DMS 273 treated with DMSO at 0.1 percent for 48 hours (cell line): ENCODE data around the gene GRK1.

ENCODE experiments used
- DNase-seq: peaks from one replicate; lab custom pipeline; 2025; lab: John Stamatoyannopoulos, UW

The GRK1 gene

DNA sequence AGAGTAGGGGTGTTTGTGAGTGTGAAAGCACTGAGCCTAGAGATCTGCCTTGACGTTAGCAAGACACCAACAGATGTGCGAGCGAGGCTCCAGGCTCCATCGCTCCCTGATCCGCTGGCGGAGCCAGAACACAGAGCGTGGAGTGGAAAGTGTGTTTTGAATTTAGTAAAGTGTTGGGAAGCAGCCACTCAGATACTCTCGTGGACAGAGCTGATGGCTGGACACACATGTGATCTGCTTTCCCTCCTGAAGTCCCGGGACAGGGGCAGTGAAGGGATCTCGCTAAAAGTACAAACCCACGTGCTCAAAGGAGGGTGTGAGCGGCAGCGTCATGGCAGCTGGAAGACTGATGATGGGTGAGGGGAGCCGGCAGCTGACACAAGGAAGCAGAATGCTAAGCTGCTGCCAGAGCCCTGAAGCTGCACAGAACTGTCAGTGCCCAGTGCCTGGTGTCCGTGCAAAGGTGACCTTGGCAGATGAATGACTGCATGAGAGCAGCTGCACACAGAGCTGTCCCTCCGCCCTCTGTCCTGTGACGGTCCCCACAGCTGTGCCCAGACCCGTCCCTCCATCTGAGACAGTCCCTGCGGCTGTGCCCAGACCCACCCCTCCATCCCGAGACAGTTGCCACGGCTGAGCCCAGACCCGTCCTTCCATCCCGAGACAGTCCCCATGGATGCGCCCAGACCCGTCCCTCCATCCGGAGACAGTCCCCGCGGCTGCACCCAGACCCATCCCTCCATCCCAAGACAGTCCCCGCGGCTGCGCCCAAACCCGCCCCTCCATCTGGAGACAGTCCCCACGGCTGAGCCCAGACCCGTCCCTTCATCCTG lies 62.4 kb downstream of the GRK1 start:
- no peak for DNase-seq

DNA sequence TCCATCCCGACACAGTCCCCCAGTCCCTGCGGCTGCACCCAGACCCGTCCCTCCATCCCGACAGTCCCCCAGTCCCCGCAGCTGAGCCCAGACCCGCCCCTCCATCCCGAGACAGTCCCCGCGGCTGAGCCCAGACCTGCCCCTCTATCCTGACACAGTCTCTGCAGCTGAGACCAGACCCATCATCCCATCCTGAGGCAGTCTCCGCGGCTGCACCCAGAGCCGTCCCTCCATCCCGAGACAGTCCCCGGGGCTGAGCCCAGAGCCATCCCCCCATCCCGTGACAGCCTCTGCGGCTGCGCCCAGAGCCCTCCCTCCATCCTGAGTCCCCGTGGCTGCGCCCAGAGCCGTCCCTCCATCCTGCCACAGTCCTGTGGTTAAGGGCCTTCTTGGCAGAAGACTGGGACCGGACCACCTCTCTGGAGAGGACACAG lies 63.3 kb downstream of the GRK1 start:
- no peak for DNase-seq

DNA sequence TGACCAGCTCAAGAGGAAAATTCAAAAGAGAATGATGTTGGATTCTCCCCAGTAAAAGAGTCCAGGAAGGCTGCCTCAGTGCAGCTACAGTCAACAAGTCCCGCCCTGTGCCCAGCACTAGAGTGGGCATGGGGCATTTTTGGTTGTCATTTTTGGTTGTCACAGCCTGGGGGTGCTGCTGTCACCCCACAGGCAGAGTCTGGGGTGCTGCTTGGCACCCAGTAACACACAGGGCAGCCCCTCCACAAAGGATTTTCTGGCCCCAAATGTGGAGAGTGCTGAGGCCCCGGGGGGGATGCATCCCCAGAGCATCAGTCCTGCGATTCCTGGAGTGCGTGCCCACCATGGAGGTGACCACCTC lies 63.8 kb downstream of the GRK1 start:
- no peak for DNase-seq

DNA sequence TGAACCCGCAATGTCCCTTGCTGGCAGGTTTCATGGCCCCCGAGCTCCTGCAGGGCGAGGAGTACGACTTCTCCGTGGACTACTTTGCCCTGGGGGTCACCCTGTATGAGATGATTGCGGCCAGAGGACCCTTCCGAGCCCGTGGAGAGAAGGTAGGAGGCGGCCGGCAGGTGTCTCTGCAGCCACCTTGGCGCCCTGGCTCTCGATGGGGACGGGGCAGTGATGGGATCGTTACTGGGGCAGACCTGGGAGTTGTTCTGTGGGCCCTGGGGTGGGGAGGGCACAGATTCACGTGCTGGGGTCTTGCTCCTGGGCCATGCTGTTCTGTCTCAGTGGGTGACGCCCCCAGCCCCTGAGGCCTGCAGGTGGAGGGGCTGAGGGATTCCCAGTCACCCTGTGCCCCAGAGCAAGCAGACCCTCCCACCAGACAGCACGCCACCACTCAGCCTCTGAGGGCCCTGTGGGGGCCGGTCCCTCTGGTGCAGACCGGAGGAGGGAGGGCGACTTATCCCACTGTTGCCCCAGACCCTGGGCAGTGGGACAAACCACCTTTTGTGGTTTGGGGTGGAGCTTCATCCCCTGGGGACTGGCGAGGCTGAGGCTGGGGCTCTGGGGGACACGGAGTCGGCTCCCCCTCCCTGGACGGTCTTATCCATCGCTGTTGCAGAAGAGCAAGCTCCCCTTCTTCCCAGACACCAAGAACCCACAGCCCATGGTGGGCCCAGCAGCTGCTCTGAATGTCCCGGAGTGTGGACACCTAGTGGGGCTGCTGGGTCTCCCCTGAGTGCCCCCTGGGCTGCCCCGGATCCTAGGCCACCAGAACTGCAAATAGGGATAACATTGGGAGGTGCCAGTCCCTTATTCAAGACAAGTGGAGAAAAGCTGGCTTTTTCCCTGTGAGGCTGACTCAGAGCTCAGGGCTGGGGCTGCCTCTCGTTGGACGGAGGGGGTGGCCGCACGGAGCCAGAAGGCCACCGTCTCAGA lies 64.5 kb downstream of the GRK1 start:
- DNase-seq: no peak

DNA sequence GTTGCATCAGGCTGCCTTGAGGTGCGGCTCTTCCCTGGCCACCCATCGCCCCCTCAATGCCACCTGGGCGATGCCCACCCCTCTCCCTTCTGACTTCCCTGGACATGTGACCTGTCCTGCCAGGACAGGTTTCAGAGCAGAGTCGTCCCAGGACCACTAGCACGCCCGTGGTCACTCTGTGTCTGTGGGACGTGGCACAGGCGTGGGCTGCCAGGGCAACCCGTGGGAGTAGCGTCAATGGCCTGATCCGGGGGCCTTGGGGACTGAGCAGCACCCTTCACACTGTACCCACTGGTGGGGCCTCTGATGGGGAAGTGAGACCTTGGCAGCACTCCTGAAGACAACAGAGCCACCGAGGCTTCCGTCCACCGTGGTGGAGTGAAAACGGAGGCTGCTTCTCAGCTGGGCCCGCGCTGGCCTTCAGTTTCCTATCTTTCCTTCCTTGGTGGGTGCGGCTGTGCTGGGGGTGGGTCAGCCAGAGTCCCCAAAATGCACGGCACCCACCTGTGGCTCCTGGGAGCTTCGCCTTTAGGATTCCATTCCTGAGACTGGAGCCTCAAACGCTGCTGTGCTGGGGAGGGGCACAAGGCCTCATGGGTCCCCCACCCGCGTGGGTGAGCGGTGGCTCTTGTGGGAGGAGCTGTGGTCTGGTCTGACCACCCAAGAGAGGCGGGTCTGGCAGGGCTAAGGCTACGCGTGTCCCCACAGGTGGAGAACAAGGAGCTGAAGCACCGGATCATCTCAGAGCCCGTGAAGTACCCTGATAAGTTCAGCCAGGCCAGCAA lies 65.3 kb downstream of the GRK1 start:
- no peak for DNase-seq

DNA sequence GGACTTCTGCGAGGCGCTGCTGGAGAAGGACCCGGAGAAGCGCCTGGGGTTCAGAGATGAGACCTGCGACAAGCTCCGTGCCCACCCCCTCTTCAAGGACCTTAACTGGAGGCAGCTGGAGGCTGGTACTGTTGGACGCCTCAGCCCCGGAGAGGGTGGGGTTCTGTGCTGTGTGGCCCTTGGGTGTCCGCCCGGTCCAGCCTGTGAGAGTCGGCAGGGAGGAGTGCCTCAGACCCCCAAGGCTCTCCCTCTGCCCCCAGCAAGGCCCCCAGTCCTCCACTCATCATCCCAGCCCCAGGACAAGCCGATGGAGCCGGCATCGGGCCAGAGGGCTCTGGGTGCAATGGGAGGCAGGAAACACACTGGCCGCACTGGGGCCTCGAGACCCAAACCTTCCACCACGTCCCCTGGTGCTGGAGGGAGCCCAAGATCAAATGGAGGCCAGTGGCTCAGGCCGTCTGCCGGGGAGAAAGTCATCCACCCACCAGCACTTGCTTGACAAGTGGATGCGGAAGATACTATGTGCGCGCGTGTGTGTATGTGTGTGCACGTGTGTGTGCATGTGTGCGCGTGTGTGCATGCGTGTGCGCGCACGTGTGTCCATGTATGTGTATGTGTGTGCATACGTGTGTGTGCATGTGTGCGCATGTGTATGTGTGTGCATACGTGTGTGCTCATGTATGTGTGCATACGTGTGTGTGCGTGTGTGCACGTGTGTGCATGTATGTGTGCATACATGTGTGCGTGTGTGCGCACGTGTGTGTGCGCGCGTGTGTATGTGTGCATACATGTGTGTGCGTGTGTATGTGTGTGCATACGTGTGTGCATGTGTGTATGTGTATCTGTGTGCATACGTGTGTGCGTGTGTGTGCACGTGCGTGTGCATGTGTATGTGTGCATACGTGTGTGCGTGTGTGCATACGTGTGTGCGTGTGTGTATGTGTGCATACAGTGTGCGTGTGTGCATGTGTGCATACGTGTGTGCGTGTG lies 66.2 kb downstream of the GRK1 start:
- DNase-seq: no peak

DNA sequence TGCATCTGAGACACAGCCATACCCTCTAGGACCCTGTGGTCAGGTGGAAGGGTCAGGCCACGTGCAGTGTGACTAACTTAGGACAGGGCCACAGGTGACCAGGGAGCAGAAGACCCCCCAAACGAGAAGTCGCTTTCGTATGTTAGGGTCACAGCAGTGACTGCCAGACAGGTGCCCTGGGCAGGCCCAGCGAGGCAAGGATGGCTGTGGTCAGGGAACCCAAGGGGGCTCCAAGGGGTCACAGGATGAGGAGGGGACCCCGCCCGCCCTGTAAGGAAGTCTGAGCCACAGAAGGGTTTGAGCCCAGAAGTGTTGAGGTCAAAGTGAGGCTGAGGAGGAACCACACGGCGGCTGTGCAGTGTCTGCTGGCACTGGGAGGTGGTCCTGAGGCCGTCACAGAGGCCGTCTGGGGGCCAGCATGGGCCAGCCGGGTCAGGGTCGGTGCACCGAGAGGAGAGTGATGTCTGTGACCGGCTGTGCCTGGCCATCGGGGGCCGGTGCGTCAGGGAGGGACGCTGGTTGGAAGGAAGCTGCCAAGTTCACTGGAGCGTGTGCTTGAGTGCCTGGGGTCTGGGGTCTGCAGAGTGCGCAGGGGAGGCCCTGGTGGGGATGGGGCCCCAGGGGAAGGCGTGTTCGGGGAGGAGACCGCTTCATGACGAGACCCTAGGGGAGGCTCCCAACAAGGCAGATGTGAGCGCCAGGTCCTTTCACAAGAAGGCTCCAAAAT lies 67.2 kb downstream of the GRK1 start:
- no peak for DNase-seq

DNA sequence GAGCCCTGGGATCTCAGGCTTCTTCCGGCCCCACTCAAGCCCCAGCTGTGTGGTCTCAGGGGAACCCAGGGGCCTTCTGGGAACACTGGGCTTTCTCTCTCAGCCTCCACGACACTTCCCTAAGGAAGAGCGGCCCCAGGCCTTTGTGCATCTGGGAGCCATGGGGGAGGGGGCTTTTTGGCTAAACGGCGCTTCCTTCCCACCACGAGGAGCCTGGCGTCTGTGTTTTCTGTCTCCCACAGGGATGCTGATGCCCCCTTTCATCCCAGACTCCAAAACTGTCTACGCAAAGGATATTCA lies 67.8 kb downstream of the GRK1 start:
- DNase-seq: no peak

DNA sequence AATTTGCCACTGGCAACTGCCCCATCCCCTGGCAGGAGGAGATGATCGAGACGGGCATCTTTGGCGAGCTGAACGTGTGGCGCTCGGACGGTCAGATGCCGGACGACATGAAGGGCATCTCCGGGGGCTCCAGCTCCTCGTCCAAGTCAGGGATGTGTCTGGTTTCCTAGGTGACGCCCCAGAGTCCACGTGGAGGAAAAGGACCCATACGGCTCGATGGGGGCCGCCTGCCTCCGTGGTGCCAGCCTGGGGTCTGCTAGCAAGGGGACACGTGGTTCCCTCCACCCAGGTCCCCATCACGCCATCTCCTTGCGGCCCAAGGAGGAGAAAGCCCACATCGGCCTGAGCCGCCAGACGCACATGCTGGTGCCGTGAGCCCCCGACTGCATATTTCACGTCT lies 68.2 kb downstream of the GRK1 start:
- no peak for DNase-seq

DNA sequence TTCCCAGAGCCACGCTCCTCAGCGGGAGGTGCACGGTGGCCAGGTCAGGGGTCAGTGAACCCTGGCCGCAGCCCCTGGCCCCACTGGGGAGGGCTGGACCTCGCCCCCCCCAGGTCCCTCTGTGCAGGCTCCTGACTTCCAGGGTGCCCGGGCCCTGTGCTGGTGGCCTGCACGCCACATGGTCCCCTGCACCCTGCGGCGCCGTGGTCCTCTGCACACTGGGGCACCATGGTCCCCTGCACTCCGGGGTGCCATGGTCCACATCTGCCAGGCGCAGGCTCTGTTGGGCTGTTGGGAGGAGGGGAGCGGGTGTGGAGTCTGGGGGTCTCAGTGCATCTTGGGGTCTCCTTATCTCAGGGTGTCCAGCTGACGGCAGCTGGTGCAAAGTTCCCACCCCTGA lies 68.7 kb downstream of the GRK1 start:
- DNase-seq: no peak

DNA sequence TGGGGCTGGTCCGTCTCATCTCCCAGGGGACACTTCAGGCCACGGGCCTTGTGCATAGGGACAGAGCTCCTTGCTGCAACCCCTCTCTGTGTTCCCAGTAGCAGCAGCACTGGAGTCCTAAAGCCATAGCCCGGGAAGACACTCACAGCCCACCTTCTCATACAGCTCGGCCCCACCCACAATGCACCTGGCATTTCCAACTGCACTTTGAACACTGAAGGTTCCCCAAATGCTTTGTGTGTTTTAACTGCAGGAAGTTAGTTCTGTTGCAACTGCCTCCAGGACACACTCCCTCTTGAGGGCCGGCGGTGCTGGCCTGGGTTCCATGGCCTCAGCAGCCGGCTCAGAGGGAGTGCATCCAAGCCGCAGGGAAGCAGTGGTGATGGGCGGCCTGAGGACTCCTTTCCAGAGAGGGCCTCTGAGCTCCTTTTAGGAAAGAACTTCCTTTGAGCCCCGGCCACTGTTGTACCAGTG lies 69.3 kb downstream of the GRK1 start:
- no peak for DNase-seq

DNA sequence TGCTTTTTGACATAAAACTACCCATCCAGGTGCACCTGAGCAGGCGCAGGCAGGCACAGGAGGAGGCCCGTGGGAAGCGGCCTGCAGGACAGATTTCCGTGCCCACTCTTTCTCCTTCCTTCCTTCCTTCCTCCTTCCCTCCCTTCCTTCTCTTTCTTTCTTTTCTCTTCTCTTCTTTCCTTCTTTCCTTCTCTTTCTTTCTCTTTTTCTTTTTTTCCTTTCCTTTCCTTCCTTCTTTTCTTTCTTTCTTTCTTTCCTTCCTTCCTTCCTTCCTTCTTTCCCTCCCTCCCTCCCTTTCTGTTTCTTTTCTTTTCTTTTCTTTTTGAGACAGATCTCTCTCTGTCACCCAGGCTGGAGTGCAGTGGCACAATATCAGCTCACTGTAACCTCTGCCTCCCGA lies 70.8 kb downstream of the GRK1 start:
- DNase-seq: no peak

DNA sequence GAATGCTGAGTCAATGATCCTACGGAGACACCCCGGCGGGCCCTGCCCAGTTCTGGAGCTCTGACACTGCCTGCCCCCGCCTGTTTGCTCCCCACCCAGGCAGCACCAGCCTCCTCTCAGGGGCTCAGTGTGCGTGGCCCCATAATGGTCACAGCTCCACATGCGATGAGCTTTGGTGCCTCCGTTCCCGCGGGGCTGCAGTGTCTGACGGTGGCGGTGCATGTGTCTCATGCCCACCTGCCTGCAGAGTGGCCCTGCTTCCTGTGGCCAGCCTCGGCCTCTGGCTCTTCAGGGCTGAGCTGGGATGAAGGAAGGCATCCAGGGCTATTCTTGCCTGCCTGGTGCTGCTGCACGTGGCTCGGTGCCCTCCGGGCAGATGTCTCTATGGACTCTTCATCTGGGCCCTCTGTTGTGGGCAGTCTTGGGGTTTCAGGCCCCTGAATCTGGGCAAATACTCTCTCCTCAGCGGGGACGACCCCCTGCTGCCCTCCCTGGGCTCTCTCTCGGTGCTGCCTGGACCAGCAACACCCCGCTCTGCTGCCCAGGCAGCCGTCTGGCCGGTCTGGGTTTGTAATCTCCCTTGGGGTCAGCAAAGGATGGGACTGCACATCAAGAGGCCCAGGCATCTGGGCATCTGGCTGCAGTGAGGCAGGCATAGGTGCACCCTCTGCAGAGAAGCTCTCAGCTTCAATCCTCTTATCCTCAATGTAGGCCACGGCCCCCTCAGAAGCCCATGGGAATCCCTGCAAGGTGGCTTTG lies 72.7 kb downstream of the GRK1 start:
- DNase-seq: no peak

DNA sequence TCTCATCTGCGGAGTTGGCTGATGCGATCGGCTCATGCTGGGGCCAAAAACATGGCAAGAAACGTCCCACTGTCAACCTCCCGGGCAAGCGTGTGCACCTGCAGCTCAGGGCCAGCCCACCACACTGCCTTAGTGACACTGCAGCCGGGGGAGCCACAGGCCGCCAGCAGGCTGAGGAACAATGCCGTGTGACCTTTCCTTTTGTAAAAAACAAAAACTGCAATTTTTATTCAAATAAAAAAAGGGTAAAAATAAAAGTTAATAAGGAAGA lies 73.2 kb downstream of the GRK1 start:
- DNase-seq: no peak

DNA sequence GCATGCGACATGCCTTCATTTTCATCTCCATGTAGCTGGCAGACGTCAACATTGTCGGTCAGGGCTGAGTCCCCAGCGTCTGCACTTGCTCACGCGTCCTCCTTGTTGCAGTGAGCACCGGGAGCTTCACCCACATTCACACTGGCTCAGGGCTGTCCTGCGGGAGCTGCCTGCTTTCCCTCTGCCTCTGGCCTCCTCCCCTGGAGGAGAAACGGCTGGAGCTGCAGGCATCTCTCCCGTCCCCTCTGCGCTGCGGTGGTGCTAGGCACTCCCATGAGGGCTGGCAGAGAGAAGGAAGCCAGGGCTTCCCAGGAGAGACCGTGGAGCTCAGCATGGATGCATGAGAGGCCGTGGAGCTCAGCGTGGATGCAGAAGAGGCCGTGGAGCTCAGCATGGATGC lies 73.6 kb downstream of the GRK1 start:
- DNase-seq: no peak

DNA sequence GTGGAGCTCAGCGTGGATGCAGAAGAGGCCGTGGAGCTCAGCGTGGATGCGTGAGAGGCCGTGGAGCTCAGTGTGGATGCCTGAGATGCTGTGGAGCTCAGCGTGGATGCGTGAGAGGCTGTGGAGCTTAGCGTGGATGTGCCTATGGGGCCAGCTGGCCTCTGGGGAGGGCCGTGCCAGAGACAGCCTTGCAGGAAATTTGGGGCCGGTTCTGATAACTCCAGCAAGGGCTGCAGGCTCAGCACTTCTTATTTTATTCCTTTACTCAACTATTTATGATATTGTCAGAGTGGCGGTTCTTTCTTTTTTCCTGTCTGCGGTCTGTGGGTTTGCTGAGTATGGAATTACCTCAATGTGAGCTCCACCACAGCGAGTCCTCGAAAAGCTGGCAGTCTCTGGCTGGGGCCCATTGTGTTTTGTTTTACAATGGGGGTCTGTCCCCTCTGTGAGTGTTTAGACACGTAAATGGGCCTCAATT lies 74.2 kb downstream of the GRK1 start:
- no peak for DNase-seq

DNA sequence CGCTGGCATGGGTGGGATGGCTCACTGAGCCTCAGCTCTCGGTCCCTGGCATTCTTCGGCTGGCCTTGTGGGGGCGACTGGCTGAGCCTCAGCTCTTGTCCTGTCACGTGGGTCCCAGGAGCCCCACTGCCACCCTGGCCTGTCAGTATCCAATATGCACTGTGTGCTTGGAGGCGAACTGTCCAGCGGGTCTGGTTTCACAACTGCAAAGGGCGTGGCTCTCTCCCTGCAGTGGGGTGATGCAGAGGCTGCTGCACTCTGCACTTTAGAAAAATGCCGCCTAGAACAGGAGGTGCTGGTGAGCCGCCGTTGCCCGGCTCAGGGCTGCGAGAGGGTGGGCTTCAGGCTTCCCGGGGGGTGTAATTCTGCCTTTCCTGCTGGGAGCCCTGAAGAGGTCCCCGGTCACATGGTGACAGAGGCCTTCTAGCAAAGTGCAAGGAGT lies 75.0 kb downstream of the GRK1 start:
- no peak for DNase-seq

DNA sequence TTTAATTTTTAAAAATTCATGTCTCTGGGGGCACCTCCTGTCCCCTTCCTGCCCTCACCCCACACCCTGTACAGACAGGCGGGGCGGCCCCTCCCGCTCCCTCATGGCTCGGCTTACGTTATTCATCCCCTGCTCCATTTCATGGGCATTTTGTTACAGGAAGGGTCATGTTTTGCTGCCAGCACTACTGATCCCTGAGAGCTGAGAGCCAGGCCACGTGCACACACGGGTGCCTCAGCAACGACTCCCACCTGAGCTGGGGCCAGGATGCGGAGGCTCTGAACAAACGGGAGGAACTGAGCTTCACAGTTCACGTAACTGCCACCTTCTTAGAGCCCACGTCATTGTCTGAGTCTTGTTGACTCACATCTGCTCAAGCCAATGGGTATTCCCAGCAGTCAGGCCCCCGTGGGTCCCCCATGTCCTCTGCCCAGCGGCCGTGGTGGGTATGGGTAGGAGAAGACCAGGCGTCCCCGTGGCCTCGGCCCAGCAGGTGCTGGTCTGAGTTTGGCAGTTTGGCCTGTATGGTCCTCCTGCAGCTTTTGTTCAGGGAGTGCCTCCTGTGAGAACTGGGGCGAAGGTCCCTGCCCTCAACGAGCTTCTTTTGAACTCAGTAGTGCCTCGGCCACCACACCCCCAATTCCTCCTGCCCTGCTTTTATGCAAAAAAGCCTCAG lies 75.6 kb downstream of the GRK1 start:
- DNase-seq: no peak
